ENCODE results near the gene IRAK2. TPM values are rescaled to one million over a fixed set of nuclear protein-coding genes. Genes with fewer than 3 reads are reported as not detected.

IRAK2 gene
- total and polyA plus RNA-seq, 9 donors, result 1.1 to 2.3 (median 1.5) TPM

- no peaks in the 10 kb centered on the region for H3K27me3 ChIP-seq
- DNase-seq, result no peak
- intact Hi-C loops (cut with DNase I), result no loop called here
- no peaks in the 10 kb centered on the region for H3K9me3 ChIP-seq
- no peak overlapping the region for H3K4me3 ChIP-seq
- H3K36me3 ChIP-seq, result no peaks in the 10 kb centered on the region
- H3K4me1 ChIP-seq (ENCODE audit: insufficient read depth), result no peaks in the 10 kb centered on the region
- no peak for TF ChIP-seq POLR2A (IDR thresholded peaks at IDR 0.05)
- TF ChIP-seq EP300 (IDR thresholded peaks at IDR 0.05), result no peak
- TF ChIP-seq CTCF (IDR thresholded peaks at IDR 0.05), result no peak
- 87 to 90% (median 88%) methylated on average over 4 of the region's 4 CpGs for WGBS, 3 donors
- no peak overlapping the region for H3K27ac ChIP-seq
Measured at GRCh38 chr3:10228248-10228950, 63.7 kb downstream of the IRAK2 start.

- 83 to 88% (median 88%) methylated on average over 7 of the region's 7 CpGs for WGBS, 3 donors
- no peak for DNase-seq
- intact Hi-C loops (cut with DNase I), result no loop called here
- Histone ChIP-seq H3K4me1 (ENCODE audit: insufficient read depth) (no peaks in the 10 kb centered on the region), H3K9me3 (no peaks in the 10 kb centered on the region), H3K27me3 (no peaks in the 10 kb centered on the region), H3K4me3 (no peak overlapping the region), H3K36me3 (no peaks in the 10 kb centered on the region), H3K27ac (no peak overlapping the region)
- no peak for TF ChIP-seq CTCF (IDR thresholded peaks at IDR 0.05)
- TF ChIP-seq POLR2A (IDR thresholded peaks at IDR 0.05), result no peak
- no peak for TF ChIP-seq EP300 (IDR thresholded peaks at IDR 0.05)
Measured at GRCh38 chr3:10229576-10229975, 64.9 kb downstream of the IRAK2 start.

- Histone ChIP-seq H3K36me3 (no peaks in the 10 kb centered on the region), H3K4me1 (ENCODE audit: insufficient read depth) (no peaks in the 10 kb centered on the region), H3K27me3 (no peaks in the 10 kb centered on the region), H3K27ac (no peak overlapping the region), H3K4me3 (no peak overlapping the region), H3K9me3 (no peaks in the 10 kb centered on the region)
- 87 to 93% (median 88%) methylated on average over 7 of the region's 7 CpGs for WGBS, 3 donors
- TF ChIP-seq CTCF (IDR thresholded peaks at IDR 0.05) (no peak), EP300 (IDR thresholded peaks at IDR 0.05) (no peak), POLR2A (IDR thresholded peaks at IDR 0.05) (no peak)
- intact Hi-C loops (cut with DNase I), result loop anchor here in 1 of 4 donors (5.0 kb wide), 1 partner anchor 70 kb away; the partner anchor contains the start of gene IRAK2
- no peak for DNase-seq
Measured at GRCh38 chr3:10232137-10232536, 67.4 kb downstream of the IRAK2 start.

- TF ChIP-seq EP300 (IDR thresholded peaks at IDR 0.05), result no peak
- no peak for TF ChIP-seq POLR2A (IDR thresholded peaks at IDR 0.05)
- no peak for TF ChIP-seq CTCF (IDR thresholded peaks at IDR 0.05)
- 92 to 96% (median 93%) methylated on average over 13 of the region's 13 CpGs for WGBS, 3 donors
- no peak overlapping the region for H3K4me3 ChIP-seq
- H3K27me3 ChIP-seq, result no peaks in the 10 kb centered on the region
- intact Hi-C loops (cut with DNase I), result loop anchor here in 1 of 4 donors (5.0 kb wide), 1 partner anchor 72 kb away; the partner anchor contains the start of gene IRAK2
- H3K9me3 ChIP-seq, result no peaks in the 10 kb centered on the region
- no peak overlapping the region for H3K27ac ChIP-seq
- no peak for DNase-seq
- no peaks in the 10 kb centered on the region for H3K4me1 ChIP-seq (ENCODE audit: insufficient read depth)
- no peaks in the 10 kb centered on the region for H3K36me3 ChIP-seq
Measured at GRCh38 chr3:10233988-10234387, 69.3 kb downstream of the IRAK2 start.

Measured in ovary (tissue), 9 donors.